NK-92 (cell line): ENCODE measurements around the gene MRPL17.
"Not testable (repeated sequence)": the region's sequence is repeated elsewhere in the genome, so short reads cannot be mapped to it uniquely, and the experiment has no call there.

Experiments
- DNase-seq: peaks from one replicate; lab custom pipeline; 2025; ENCODE audit not compliant: unreplicated experiment; lab: John Stamatoyannopoulos, UW

Gene MRPL17

DNA sequence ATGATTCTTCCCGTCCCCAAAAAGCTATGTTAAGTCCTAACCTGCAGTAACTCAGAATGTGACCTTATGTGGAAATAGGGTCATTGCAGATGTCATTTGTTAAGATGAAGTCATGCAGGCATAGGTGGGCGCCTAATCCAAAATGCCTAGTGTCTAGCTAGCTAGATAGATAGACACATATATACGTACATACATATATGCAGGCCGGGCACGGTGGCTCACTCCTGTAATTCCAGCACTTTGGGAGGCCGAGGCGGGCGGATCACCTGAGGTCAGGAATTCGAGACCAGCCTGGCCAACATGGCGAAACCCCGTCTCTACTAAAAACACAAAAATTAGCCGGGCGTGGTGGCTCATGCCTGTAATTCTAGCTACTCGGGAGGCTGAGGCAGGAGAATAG, 928 bp upstream of the MRPL17 start:
- not testable (repeated sequence) for DNase-seq

DNA sequence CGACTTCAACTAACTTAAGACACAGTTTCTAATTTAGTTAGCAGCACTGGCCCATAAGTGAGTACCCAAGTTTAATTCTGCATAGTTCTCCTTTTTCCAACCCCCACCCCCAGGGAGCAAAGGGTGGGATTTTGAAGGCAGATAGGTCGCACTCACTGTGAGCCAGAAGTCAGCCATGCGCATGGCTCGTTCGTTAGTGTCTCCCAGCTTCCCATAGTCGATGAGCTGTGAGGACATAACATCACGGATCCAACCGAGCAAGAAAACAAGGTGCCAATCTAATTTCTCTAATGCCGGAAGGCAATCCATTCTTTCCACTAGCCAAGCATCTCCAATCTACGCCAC, 577 bp downstream of the MRPL17 start:
- no peak for DNase-seq

GRCh38 chr11:6681949-6682348, 1.2 kb downstream of the MRPL17 start:
- no peak for DNase-seq

- DNase-seq = no peak
Measured at GRCh38 chr11:6681505-6681904, 1.6 kb downstream of the MRPL17 start.

- no peak for DNase-seq
Measured at GRCh38 chr11:6677018-6677417, 6.1 kb downstream of the MRPL17 start.

DNA sequence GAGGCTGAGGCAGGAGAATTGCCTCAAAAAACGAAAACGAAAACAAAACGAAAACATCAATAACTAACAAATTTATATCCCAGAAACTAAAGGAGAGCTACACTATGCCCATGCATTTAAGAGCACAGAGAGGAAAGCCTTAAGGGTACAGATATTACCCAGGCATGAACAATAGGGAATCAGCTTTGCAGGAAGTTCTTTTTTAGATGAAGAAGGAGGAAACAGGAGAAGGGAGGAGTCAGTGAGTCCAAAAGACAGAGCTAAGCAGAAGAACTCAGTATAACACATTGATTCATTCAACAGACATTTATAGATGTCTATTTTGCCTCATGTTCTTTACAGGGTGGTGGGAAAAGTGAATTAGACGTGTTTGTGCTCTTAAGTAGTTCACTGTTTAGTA, 8.3 kb downstream of the MRPL17 start:
- DNase-seq = no peak

DNA sequence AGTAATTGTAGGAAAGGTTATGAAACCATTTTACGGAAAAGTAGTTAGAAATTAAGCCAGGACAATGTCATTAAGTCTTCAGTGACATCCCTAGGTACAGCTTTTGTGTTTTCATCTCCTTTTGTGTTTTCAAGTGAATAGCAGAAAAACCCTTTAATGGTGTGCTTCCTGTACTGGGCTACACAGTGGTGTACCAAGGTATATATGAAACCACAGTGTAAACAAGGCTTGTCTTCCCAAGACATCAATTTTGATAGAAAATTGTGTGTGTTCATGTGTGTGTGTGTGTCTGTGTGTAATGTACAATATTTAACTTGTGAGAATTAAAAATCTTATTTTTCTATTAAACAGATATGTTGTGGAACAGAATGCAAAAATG, 8.9 kb downstream of the MRPL17 start:
- DNase-seq = no peak

- DNase-seq = no peak
Measured at GRCh38 chr11:6673523-6674218, 9.5 kb downstream of the MRPL17 start.

- no peak for DNase-seq
Measured at GRCh38 chr11:6671991-6672390, 11.1 kb downstream of the MRPL17 start.

DNA sequence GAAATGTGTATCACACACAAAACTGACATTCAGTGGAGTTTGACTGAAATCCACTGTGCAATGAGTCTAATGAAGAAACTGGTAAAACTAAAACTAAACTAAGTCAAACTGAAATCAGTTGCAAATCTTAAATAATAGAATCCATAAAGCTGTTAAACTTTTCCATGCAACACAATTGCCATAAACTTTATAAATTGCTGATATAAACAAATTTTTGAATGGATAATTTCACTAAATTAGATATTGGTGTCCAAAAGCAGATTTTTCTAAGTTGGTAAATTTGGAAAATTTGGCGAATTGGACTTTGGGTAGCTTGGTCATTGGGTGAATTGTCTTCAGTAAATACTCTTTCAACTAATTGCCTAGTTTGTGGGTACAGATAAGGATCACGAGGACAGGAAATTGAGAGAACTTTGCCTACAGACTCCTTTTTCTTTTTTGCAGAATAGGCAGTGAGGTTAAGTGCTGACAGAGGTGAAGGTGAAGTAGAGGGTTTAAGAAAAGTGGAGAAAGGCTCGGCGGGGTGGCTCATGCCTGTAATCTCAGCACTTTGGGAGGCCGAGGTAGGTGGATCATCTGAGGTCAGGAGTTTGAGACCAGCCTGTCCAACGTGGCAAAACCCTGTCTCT, 12.8 kb downstream of the MRPL17 start:
- no peak for DNase-seq

- DNase-seq = no peak
Measured at GRCh38 chr11:6667733-6668374, 15.3 kb downstream of the MRPL17 start.

GRCh38 chr11:6666302-6667183, 16.6 kb downstream of the MRPL17 start:
- no peak for DNase-seq

DNA sequence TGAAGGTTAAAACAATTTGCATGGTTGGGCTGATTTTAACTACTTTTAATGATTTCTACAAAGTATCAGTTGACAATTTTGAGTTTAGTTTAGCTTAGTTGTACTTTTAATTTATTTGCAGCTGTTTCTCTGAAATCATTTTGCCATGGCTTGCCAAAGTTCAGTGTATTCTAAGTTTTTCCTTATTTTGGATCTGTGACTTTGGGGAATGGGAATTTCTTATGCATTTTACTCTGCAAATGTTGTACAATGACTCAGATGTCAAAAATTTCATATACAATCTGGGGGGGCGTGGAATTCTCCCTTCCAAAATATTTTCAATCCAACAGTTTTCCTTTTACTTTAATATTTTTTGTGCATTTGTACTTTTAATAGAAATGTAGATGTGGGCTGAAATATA, 18.6 kb downstream of the MRPL17 start:
- DNase-seq = no peak

DNA sequence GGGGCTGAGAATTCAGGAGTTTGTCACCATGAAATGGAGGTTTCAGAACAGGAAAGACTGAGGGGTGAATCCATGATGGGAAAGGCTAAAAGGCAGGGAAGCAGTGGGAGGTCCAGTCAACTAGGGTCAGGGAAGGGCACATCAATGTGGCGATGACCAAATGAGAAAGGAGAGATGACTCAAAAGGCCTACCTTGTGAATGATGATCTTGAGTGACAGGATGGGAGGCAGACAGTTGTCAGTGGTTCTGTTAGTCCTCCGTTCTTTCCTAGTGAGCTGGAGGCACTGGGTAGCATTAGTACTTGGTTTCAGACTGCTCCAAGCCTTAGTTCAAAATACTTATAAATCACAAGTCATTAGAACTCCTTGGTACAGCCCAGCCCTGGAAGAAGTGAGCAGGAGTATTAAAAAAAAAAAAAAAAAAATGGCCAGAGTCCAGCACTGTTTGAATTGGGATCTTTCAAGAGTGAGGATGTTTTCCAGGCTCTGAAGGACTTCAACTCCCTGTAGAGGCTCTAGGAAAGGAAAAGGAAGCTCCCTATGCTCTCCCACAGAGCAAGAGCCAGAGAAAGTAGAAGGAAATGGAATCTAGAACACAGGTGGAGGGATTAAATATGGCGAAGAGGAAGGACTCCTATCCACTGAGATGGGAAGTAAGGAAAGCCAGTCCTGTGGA, 19.2 kb downstream of the MRPL17 start:
- DNase-seq = no peak

DNA sequence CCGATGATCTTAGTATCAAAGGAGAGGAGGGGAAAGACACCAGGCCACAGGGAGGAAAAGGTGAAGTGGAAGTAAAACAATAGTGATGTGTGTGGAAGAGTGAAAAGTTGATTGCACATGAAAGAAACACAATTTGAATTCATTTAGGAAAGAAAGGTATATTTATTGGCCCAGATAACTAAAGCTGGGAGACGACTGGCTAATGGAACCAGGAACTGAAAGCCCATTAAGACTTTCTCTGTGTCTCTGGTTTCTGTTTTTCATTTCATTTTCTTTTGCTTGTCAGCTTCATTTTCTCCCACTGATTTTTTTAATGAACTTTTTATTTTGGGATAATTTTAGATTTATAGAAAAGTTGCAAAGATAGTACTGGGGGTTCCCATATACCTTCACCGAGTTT, 22.4 kb downstream of the MRPL17 start:
- DNase-seq = no peak

GRCh38 chr11:6658647-6659046, 24.5 kb downstream of the MRPL17 start:
- no peak for DNase-seq

GRCh38 chr11:6657346-6657745, 25.8 kb downstream of the MRPL17 start:
- DNase-seq = no peak

DNA sequence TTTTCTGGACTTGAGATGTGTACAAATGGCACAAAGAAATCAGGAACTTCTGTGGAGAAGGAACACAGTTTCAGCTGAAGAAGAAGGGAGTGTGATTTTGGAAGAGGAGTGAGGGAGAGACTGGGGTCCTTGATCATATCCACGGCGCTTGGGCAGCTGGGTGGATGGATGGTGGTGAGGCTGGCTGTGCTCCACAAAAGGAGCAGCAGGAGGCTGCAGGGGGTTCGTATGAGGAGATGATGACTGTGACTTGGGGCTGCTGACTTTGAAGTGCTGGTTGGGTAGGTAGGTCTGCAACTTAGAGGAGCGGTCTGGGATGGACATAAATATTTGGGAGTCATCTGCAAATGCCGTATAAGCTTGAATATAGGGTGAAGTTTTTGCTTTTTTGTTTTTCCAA, 26.2 kb downstream of the MRPL17 start:
- DNase-seq = no peak

DNA sequence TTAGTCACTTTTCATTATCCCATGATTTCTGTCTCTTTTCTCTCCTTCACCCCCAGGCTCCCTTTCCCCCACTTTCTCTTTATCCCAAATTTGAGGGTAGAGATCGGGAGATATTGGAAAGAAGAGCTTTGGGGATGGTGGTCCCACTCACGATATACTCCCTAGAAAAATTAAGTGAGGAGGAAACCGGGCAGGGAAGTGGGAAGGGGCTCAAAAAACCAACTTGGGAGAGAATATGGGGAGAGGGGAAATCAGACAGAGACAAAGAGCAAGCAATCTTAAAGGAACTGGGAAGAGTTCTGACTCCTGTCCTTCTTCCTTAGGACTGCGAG, 26.6 kb downstream of the MRPL17 start:
- DNase-seq = no peak

- no peak for DNase-seq
Measured at GRCh38 chr11:6655790-6656583, 27.2 kb downstream of the MRPL17 start, which contains the start of gene DCHS1. Gene DCHS1 (minus strand): TSS chr11:6655809. CDS start chr11:6641613, 14,196 bp downstream.
